Measurements from ENCODE around the gene CEP152.
"Not testable (repeated sequence)": the region's sequence is repeated elsewhere in the genome, so short reads cannot be mapped to it uniquely, and the experiment has no call there.

Gene CEP152

GRCh38 chr15:48810414-48811324, at the start of gene CEP152:
Gene CEP152, minus strand, starts transcription at chr15:48811069. Its CDS starts 5,420 bp downstream, at chr15:48805649.
- peak; percentile 97 for DNase-seq

GRCh38 chr15:48859426-48859825, 48.6 kb upstream of the CEP152 start:
- DNase-seq, result no peak

- no peak for DNase-seq
Measured at GRCh38 chr15:48858401-48858800, 47.5 kb upstream of the CEP152 start.

- DNase-seq, result no peak
Measured at GRCh38 chr15:48856942-48857341, 46.1 kb upstream of the CEP152 start.

GRCh38 chr15:48855501-48856440, 44.9 kb upstream of the CEP152 start:
- DNase-seq, result peak; percentile 38

- DNase-seq, result not testable (repeated sequence)
Measured at GRCh38 chr15:48854434-48854833, 43.6 kb upstream of the CEP152 start.

GRCh38 chr15:48851956-48852355, 41.1 kb upstream of the CEP152 start:
- no peak for DNase-seq

- DNase-seq, result no peak
Measured at GRCh38 chr15:48850648-48851047, 39.8 kb upstream of the CEP152 start.

GRCh38 chr15:48845123-48845522, 34.3 kb upstream of the CEP152 start:
- DNase-seq, result no peak

- DNase-seq, result no peak
Measured at GRCh38 chr15:48842501-48842900, 31.6 kb upstream of the CEP152 start.

- no peak for DNase-seq
Measured at GRCh38 chr15:48834756-48835155, 23.9 kb upstream of the CEP152 start.

- DNase-seq, result no peak
Measured at GRCh38 chr15:48833526-48834239, 22.8 kb upstream of the CEP152 start.

- DNase-seq, result no peak
Measured at GRCh38 chr15:48832648-48833047, 21.8 kb upstream of the CEP152 start.

- DNase-seq, result no peak
Measured at GRCh38 chr15:48828906-48829305, 18.0 kb upstream of the CEP152 start.

- DNase-seq, result no peak
Measured at GRCh38 chr15:48828471-48828870, 17.6 kb upstream of the CEP152 start.

- DNase-seq, result no peak
Measured at GRCh38 chr15:48825075-48825474, 14.2 kb upstream of the CEP152 start.

GRCh38 chr15:48823706-48824105, 12.8 kb upstream of the CEP152 start:
- no peak for DNase-seq

- DNase-seq, result no peak
Measured at GRCh38 chr15:48823237-48823636, 12.4 kb upstream of the CEP152 start.

- DNase-seq, result no peak
Measured at GRCh38 chr15:48814286-48814685, 3.4 kb upstream of the CEP152 start.

- no peak for DNase-seq
Measured at GRCh38 chr15:48811325-48811958, 573 bp upstream of the CEP152 start.

GRCh38 chr15:48806151-48806550, 4.7 kb downstream of the CEP152 start:
- DNase-seq, result no peak

- no peak for DNase-seq
Measured at GRCh38 chr15:48805591-48805990, 5.3 kb downstream of the CEP152 start.

Measured in retina (tissue), 1 donor.